GM12864 (cell line): Measurements from ENCODE around the gene RAI1.

Experiments
- DNase-seq: peaks from one replicate; pipeline ENCODE4 v3.0.0-alpha.2; 2011; ENCODE audit warnings: low read depth
- H3K4me3 ChIP-seq: 2 replicates; pipeline ENCODE4 v1.5.1; 2011; ENCODE audit warnings: mild to moderate bottlenecking, low read depth, low read length, control low read depth
- TF ChIP-seq, protein P1 (sequence below): IDR thresholded peaks from 2 replicates; pipeline ENCODE4 v1.5.1; 2011; ENCODE audit warnings: low read depth, mild to moderate bottlenecking, moderate library complexity, low read length, control low read depth, inconsistent platforms; ENCODE audit errors: missing control alignments

The RAI1 gene

DNA sequence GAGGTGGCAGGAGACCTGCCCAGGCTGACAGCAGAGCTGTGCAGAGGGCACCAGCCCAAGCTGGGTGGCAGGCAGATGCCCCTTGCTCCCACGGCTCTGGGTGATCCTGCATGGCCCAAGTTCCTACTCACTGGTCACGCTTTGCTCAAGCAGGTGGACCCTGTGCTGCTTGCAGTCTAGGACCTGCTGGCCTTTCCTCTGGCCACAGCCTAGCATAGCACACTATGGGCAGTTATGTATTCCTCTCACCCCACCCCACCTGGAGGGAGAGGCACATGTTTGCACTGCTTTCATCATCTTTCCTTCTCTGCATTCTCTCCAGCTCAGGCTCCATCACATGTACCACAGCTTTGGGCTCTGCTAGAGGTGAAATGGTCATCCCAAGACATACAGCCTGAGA is 175.1 kb downstream of the RAI1 start:
- no peak for DNase-seq
- H3K4me3 ChIP-seq, result no peak overlapping the region
- TF ChIP-seq, protein P1, sequence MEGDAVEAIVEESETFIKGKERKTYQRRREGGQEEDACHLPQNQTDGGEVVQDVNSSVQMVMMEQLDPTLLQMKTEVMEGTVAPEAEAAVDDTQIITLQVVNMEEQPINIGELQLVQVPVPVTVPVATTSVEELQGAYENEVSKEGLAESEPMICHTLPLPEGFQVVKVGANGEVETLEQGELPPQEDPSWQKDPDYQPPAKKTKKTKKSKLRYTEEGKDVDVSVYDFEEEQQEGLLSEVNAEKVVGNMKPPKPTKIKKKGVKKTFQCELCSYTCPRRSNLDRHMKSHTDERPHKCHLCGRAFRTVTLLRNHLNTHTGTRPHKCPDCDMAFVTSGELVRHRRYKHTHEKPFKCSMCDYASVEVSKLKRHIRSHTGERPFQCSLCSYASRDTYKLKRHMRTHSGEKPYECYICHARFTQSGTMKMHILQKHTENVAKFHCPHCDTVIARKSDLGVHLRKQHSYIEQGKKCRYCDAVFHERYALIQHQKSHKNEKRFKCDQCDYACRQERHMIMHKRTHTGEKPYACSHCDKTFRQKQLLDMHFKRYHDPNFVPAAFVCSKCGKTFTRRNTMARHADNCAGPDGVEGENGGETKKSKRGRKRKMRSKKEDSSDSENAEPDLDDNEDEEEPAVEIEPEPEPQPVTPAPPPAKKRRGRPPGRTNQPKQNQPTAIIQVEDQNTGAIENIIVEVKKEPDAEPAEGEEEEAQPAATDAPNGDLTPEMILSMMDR, result no peak

DNA sequence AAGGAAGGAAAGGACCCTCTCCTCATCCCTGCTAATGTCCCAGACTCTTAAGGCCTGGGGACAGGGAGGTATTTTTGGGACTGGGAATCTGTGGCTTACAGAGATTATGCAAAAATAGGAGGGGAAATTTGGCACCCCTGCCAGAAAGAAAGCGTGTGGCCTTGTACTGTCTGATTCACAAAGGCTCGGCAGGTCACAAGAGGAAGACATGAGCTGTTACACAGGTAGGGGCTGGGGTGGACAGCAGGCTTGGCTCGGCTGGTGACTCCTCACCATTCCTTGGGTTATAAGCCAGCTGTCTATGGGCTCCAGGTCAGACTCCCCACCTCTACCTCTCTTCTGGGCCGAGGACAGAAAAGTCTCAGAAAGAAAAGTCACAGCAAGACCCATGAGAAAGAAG is 176.2 kb downstream of the RAI1 start:
- DNase-seq, result no peak
- H3K4me3 ChIP-seq, result no peak overlapping the region
- TF ChIP-seq, protein P1, result no peak

DNA sequence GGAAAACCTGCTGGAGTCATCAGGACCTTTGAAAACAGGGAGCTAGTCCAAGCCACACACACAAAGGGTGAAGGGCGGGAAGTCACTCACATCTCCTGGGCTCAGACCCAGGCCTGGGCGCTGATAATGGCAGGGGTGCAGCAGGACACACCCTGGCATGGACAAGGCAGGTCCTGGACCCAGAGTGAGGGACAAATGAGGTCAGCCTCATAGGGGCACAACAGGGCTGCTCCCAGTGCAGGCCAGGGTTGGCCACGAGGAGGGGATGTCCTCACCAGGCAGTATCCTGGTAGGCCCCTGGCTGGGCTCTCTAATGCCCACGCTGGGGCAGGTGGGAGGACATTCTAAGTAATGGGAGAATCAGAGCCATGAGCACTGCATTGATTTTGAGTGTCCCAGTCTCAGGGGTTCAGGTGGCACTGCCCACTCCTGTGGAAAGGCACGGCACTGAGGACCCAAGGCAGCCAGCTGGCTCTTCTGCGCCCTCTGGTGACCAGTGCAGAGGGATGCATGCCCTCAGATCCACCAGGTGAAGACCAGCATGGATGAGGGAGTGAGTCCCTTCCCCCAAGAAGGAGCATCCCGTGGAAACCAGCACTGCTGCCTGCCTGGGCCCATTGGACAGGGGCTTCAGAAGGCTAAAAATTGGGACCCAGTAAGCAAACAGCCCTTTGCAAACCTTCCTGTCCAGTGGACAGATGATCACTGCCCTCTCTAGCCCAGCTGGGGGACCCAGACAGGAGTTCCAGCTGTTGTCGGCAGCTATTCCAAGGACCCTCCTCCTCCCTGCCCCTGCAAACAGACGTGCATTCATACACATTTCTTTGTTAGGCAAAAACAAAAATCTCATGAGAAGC is 178.9 kb downstream of the RAI1 start:
- H3K4me3 ChIP-seq, result no peak overlapping the region
- TF ChIP-seq, protein P1, result peak; percentile 98
- DNase-seq, result no peak

DNA sequence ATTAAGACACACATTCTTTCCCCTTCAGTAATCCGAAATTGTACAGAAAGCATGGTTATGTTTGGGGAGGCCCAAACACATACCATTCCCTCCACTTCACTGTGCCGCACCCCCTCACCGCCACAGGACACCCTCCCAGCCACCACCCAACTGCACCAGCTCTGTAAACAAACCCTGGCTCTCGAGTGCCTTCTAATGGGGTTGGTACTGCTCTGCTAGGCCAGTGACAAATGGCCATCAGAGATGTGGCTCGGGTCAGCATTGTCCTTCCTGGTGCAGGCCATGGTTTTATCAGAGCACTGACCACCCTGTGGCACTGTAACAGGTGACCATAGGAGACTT is 179.5 kb downstream of the RAI1 start:
- TF ChIP-seq, protein P1, result no peak
- H3K4me3 ChIP-seq, result no peak overlapping the region
- no peak for DNase-seq
